Measurements from ENCODE around the gene SCPEP1. TPM values are rescaled to one million over a fixed set of nuclear protein-coding genes. Genes with fewer than 3 reads are reported as not detected.
"Not testable (repeated sequence)": the region's sequence is repeated elsewhere in the genome, so short reads cannot be mapped to it uniquely, and the experiment has no call there.

Gene SCPEP1
- total RNA-seq, 4 donors from 2014 or later, result 37.7 to 58.0 (median 48.2) TPM

GRCh38 chr17:56976941-56977608 lies 856 bp upstream of the SCPEP1 start:
- TF ChIP-seq CTCF (IDR thresholded peaks at IDR 0.05), result no peak
- no peak for DNase-seq
- peak overlapping the region; percentile 57 to 59 for H3K4me3 ChIP-seq
- H3K4me1 ChIP-seq, result no peaks in the 10 kb centered on the region
- no peaks in the 10 kb centered on the region for H3K9me3 ChIP-seq
- intact Hi-C loops (cut with DNase I; ENCODE audit: low total_unique reads), result no loop called here
- peak overlapping the region in 1 of 2 donors; percentile 74 for H3K27ac ChIP-seq
- H3K27me3 ChIP-seq, result no peaks in the 10 kb centered on the region
- H3K36me3 ChIP-seq, result no peaks in the 10 kb centered on the region

GRCh38 chr17:56978441-56979090 lies 635 bp downstream of the SCPEP1 start:
- H3K36me3 ChIP-seq, result no peaks in the 10 kb centered on the region
- peak overlapping the region; percentile 56 to 74 for H3K27ac ChIP-seq
- no peaks in the 10 kb centered on the region for H3K27me3 ChIP-seq
- no peaks in the 10 kb centered on the region for H3K9me3 ChIP-seq
- intact Hi-C loops (cut with DNase I; ENCODE audit: low total_unique reads), result no loop called here
- H3K4me3 ChIP-seq, result peak overlapping the region; percentile 57 to 59
- TF ChIP-seq CTCF (IDR thresholded peaks at IDR 0.05), result no peak
- no peak for TF ChIP-seq POLR2A (IDR thresholded peaks at IDR 0.05)
- no peak for DNase-seq
- no peaks in the 10 kb centered on the region for H3K4me1 ChIP-seq

GRCh38 chr17:56979091-56979480 lies 1.2 kb downstream of the SCPEP1 start:
- H3K9me3 ChIP-seq, result no peaks in the 10 kb centered on the region
- H3K27ac ChIP-seq, result peak overlapping the region; percentile 56 to 74
- intact Hi-C loops (cut with DNase I; ENCODE audit: low total_unique reads), result no loop called here
- no peak for TF ChIP-seq POLR2A (IDR thresholded peaks at IDR 0.05)
- TF ChIP-seq CTCF (IDR thresholded peaks at IDR 0.05), result no peak
- H3K4me3 ChIP-seq, result peak overlapping the region in 1 of 2 donors; percentile 57
- no peaks in the 10 kb centered on the region for H3K4me1 ChIP-seq
- no peak for DNase-seq
- no peaks in the 10 kb centered on the region for H3K27me3 ChIP-seq
- H3K36me3 ChIP-seq, result no peaks in the 10 kb centered on the region

- H3K4me1 ChIP-seq; DNase-seq; H3K27me3 ChIP-seq; H3K4me3 ChIP-seq; H3K9me3 ChIP-seq; H3K36me3 ChIP-seq; intact Hi-C loops (cut with DNase I; ENCODE audit: low total_unique reads); H3K27ac ChIP-seq: not testable (repeated sequence)
Measured at GRCh38 chr17:56980526-56980925, 2.6 kb downstream of the SCPEP1 start.

- no peak overlapping the region for H3K27ac ChIP-seq
- intact Hi-C loops (cut with DNase I; ENCODE audit: low total_unique reads), result no loop called here
- no peaks in the 10 kb centered on the region for H3K36me3 ChIP-seq
- H3K9me3 ChIP-seq, result no peaks in the 10 kb centered on the region
- no peak overlapping the region for H3K4me3 ChIP-seq
- no peaks in the 10 kb centered on the region for H3K4me1 ChIP-seq
- no peak for DNase-seq
- H3K27me3 ChIP-seq, result no peaks in the 10 kb centered on the region
- TF ChIP-seq POLR2A (IDR thresholded peaks at IDR 0.05) (no peak), CTCF (IDR thresholded peaks at IDR 0.05) (no peak)
Measured at GRCh38 chr17:56982312-56982711, 4.4 kb downstream of the SCPEP1 start.
